Femur (tissue), 1 donor: ENCODE measurements around the gene C19orf47.

Experiments
- DNase-seq: peaks from one replicate; pipeline ENCODE4 v3.0.0-alpha.2; 2017

The C19orf47 gene

GRCh38 chr19:40313229-40313983 is 34.8 kb downstream of the C19orf47 start:
- DNase-seq: no peak

GRCh38 chr19:40312533-40312932 is 35.7 kb downstream of the C19orf47 start:
- DNase-seq: no peak

GRCh38 chr19:40309666-40310065 is 38.5 kb downstream of the C19orf47 start:
- no peak for DNase-seq

GRCh38 chr19:40305403-40305802 is 42.8 kb downstream of the C19orf47 start:
- peak; percentile 89 for DNase-seq

- DNase-seq: no peak
These were observed 43.9 kb downstream of the C19orf47 start for GRCh38 chr19:40304306-40304705.

GRCh38 chr19:40303765-40304164 is 44.4 kb downstream of the C19orf47 start:
- DNase-seq: no peak

GRCh38 chr19:40302224-40303011 is 45.8 kb downstream of the C19orf47 start:
- no peak for DNase-seq

- no peak for DNase-seq
These were observed 47.5 kb downstream of the C19orf47 start for GRCh38 chr19:40300668-40301067.

- DNase-seq: no peak
These were observed 50.2 kb downstream of the C19orf47 start for GRCh38 chr19:40298026-40298425.

GRCh38 chr19:40294560-40294959 is 53.6 kb downstream of the C19orf47 start:
- no peak for DNase-seq

- no peak for DNase-seq
These were observed 61.2 kb downstream of the C19orf47 start for GRCh38 chr19:40286971-40287421.

- DNase-seq: no peak
These were observed 61.8 kb downstream of the C19orf47 start for GRCh38 chr19:40286235-40286970.

- DNase-seq: peak; percentile 99
These were observed 62.6 kb downstream of the C19orf47 start for GRCh38 chr19:40285353-40286234.

- peak; percentile 88 for DNase-seq
These were observed 63.5 kb downstream of the C19orf47 start, which contains the start of gene AKT2 for GRCh38 chr19:40284501-40285352. AKT2 (minus strand) TSS chr19:40285345; CDS start chr19:40265267, 20,078 bp downstream.

GRCh38 chr19:40284251-40284500 is 64.0 kb downstream of the C19orf47 start:
- DNase-seq: no peak

GRCh38 chr19:40283414-40284250 is 64.6 kb downstream of the C19orf47 start:
- DNase-seq: peak; percentile 63

- DNase-seq: no peak
These were observed 65.3 kb downstream of the C19orf47 start for GRCh38 chr19:40282920-40283319.

- DNase-seq: no peak
These were observed 66.0 kb downstream of the C19orf47 start for GRCh38 chr19:40282209-40282580.

- DNase-seq: no peak
These were observed 66.6 kb downstream of the C19orf47 start for GRCh38 chr19:40281381-40282208.
